Measurements from ENCODE around the gene HOXD3.

HOXD3 gene

DNA sequence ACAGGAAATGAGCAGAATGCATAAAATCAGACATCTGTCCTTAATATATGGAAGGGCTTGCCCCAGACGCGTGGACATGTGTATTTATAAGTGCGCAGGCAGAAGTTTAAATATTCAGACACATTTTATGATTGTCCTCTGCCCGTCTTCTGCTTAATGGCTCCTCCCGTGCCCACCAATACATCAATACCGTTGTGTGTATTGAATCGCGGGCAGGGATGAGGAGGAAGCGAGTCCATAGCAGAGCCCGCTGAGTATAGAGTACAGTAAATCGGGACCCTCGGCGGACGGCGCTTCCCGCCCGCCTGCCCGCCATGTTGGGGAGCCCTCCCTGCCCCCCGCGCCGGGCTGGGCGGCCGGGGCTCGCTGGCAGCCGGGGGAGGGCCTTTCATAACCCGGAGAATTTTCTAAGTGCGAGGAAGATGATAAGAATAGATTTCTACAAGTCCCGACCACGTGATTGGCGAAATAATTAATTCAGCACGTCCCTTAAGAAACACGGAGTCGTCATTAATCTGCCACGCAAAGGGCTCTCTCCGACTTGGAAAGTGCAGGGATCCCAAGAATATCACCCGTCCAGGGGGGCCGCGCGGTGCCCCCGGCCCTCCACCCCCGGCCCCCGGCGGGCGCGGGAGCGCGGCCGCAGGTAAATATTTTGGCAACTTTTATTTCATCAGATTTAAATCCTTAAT lies at the start of gene HOXD3:
HOXD3 (plus strand) TSS at position 501 of the 692 bp plus-strand sequence. CDS start 11,808 bp downstream, outside the sequence.
- DNase-seq (ENCODE audit: low read depth in 2 of 2), result no peak

- DNase-seq (ENCODE audit: low read depth in 2 of 2), result no peak
These were observed 49.4 kb upstream of the HOXD3 start for GRCh38 chr2:176107731-176108181.

DNA sequence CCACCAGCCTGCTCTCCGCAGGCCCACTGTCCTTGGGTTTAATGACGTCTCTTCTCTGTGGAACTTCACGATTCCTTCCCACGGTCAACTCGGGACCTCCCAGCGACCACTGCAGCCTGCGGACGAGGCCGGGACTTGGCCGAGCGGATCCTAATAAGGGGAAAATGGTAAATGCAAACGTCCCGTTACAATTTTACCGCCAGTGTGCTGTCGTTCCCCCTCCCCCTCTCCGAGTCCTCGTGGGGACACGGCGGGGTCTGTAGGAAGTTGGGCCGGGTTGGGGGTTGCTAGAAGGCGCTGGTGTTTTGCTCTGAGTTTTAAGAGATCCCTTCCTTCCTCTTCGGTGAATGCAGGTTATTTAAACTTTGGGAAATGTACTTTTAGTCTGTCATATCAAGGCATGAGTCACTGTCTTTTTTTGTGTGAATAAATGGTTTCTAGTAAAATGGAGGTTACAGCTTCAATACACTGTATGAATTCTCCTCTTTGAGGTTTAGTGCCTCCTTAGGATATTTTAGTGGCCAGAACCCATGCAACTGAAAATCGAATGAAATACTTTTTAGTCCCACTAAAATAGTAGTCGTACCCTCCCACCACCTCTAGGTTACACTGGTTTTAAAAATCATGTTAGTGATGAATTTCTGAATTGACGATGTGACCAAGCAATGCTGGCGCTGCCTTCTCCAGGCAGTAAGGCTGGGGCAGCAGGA lies 47.8 kb upstream of the HOXD3 start:
- DNase-seq (ENCODE audit: low read depth in 2 of 2), result no peak

GRCh38 chr2:176109946-176110345 lies 47.2 kb upstream of the HOXD3 start:
- DNase-seq (ENCODE audit: low read depth in 2 of 2), result no peak

GRCh38 chr2:176110415-176111308 lies 46.4 kb upstream of the HOXD3 start:
- no peak for DNase-seq (ENCODE audit: low read depth in 2 of 2)

DNA sequence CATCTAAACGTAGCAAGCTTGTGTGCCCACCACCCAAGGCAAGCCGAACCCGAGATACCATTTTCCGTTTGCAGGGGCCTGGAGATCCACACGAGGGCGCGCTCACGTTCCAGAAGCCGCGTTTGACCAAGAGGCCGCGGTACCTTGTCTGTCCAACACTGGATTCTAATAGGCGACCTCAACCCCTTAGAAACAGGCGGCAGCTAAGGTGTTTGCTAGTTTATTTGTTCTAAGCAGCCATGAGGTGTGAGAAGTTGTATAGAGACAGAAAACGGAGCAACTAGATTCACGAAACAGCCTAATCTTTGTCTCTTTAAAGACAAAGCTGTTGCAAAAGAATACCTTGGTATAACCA lies 45.8 kb upstream of the HOXD3 start:
- DNase-seq (ENCODE audit: low read depth in 2 of 2), result no peak

DNA sequence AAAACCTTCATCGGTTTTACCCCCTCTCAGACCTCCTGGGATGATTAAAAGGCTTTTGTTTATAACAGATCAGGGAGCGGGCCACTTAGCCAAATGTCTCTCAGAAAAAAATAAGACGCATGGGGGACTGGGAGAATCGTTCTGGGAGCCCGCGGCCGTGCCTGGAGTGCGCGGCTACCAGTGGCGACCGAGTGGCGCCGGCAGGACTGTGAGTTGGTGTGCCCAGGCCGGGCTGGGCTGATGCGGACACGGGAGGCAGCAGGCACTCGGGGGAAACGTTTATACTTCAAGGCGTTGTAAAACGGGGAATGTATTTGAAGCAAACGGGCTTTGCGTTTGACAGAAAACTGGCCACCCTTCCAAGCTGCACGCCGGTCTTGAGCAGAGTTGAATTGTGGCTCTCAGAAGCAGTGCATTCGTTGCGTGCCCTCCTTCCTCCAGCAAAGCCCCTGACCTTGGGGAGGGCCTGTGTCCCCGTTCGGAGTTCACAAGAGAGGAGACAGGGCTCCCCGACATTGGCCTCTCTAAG lies 45.2 kb upstream of the HOXD3 start:
- no peak for DNase-seq (ENCODE audit: low read depth in 2 of 2)

- DNase-seq (ENCODE audit: low read depth in 2 of 2), result no peak
These were observed 44.5 kb upstream of the HOXD3 start for GRCh38 chr2:176112375-176113302.

DNA sequence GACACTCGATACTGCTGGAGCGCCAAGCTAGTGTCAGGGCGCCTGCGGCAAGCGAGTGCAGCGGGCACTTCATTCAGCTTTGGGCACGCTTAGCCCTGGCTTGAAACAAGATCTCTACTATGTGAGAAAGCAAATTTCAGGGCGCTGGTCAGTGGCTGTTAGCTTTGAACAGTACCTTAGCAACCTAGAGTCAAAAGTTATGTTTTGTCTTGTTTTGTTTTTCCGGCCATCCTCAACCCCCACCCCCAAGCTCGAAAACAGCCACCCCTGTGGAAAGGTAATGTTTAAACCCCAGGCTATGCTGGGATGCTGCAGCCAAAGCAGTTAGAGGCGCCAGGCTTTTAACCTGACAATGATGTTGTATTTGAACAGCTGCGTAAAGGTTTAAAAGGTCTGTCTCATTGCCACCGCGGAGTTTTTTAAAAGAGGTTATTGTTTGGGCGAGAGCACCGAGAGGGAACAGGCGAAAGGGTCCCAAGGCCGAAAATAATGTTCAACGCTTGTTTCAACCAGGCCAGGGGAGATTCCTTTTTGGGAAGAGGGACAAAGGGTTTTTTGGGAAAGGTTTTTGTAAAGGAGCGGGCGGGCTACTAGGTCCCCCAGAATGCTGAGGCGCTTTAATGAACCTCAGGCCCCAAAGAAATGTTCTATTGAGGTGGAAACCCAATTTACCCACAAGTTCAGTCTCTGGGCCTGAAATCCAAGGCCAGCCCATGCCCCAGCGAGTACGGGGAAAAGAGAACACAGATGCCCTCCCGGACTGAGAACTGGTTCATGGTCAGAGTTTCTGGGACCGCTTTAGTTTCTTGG lies 42.8 kb upstream of the HOXD3 start:
- no peak for DNase-seq (ENCODE audit: low read depth in 2 of 2)

DNA sequence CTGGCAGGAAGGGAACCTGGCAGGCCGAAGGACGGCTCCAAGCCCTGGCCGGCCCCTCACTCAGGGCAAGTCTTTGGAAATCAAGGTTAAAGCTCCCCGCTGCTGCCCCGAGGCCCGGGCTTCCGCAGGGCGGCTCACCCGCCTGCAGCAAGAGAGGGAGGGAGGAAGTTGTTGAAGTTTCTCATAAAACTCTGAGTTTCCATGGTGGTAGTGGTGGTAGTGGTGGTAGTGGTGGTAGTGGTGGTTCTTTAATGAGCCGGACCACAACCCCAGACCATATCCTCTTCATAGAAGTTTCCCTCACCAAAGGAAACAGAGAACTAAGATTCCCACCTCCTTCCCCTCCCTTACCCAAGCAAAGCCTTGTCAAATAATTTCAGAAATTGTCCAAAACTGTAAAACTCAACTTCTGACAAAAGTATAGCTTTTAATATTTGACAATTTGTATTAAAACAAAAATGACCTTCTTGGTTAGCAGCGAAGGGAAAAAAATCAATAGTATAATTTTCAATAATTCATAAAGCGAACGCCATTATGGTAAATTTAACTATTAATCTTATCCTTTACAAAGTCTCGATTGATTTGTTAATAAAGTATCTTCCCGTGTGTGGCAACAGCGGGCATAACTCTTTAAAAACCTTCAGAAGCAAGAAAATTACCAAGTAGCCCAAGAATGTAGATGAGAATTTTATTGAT lies 42.0 kb upstream of the HOXD3 start:
- DNase-seq (ENCODE audit: low read depth in 2 of 2), result no peak

DNA sequence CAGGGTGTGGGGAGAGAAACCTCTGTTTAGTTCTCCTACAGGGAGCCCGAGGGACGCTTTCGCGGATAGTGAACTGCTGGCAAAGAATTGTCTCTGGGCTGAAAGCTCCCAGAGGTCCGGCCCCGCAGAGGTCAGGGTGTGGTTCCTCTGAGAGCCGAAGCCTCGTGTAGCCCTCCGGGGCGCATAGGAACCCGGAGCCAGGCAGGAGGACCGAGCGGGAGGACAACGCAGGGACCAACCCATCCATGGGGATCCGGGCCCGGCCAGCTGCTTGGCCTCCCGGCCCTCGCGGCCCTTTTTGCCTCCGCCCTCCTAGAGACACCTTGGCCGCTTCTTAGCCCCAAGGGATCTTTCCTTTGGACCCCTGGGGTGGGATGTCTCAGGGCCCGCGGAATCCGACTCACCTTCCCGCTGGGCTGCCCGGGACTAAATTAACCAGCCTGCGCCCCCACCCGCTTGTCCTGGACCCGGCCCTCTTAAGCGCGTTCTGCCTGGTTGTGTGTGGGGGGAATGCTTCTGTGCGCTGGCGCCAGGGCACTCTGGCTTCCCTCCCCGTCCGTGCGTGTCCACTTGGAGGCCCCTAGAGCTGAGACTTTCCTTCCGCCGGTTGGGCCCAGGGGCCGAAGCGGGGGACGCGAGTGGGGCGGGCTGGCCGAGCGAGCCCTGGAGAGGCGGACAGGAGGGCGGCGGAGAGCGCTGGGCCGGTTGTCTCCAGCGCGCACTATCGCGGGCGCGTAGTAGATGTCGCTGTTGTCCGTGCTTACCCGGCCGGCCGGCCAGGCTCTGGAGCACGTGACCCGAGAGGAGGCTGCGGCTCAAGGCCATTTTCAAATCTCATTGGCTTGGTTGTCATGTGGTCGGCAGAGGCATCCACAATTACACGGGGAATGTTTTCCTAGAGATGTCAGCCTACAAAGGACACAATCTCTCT lies 41.0 kb upstream of the HOXD3 start, which contains the start of gene HOXD10:
HOXD10 (plus strand) TSS at position 896 of the 931 bp plus-strand sequence. CDS start 56 bp downstream, outside the sequence.
- DNase-seq (ENCODE audit: low read depth in 2 of 2), result no peak

- DNase-seq (ENCODE audit: low read depth in 2 of 2), result no peak
These were observed 39.8 kb upstream of the HOXD3 start for GRCh38 chr2:176117162-176117822.

GRCh38 chr2:176117823-176118371 lies 39.2 kb upstream of the HOXD3 start:
- DNase-seq (ENCODE audit: low read depth in 2 of 2), result no peak

- DNase-seq (ENCODE audit: low read depth in 2 of 2), result no peak
These were observed 38.3 kb upstream of the HOXD3 start for GRCh38 chr2:176118601-176119339.

- no peak for DNase-seq (ENCODE audit: low read depth in 2 of 2)
These were observed 36.5 kb upstream of the HOXD3 start for GRCh38 chr2:176120364-176121189.
